Measurements from ENCODE around the gene SPEN. TPM values are rescaled to one million over a fixed set of nuclear protein-coding genes. Genes with fewer than 3 reads are reported as not detected.

SPEN gene
- total RNA-seq, 1 donor from 2014 or later = 19.2 TPM

DNA sequence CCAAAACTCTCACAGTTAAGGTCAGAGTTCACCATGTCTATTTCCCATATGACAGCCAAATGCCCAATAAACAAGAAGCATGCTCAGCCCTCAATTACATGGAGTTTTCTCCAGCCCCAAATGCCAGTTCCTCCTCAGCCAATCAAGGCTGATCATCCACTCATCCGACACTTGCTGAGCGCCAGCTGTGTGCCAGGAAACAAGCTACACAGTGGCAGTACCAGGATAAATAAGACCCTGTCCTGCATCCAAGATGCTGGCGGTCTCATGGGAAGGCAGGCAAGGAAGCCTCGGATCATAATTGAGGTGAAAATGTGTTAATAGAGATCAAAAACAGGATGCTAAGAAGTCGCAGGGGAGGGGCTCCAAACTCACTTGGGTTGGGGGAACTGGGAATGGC lies 120.7 kb downstream of the SPEN start:
- H3K36me3 ChIP-seq (ENCODE audit: control insufficient read depth, insufficient read depth, low read length) = peaks cover 19% of the 10 kb centered on the region
- TF ChIP-seq, protein P1, sequence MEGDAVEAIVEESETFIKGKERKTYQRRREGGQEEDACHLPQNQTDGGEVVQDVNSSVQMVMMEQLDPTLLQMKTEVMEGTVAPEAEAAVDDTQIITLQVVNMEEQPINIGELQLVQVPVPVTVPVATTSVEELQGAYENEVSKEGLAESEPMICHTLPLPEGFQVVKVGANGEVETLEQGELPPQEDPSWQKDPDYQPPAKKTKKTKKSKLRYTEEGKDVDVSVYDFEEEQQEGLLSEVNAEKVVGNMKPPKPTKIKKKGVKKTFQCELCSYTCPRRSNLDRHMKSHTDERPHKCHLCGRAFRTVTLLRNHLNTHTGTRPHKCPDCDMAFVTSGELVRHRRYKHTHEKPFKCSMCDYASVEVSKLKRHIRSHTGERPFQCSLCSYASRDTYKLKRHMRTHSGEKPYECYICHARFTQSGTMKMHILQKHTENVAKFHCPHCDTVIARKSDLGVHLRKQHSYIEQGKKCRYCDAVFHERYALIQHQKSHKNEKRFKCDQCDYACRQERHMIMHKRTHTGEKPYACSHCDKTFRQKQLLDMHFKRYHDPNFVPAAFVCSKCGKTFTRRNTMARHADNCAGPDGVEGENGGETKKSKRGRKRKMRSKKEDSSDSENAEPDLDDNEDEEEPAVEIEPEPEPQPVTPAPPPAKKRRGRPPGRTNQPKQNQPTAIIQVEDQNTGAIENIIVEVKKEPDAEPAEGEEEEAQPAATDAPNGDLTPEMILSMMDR (IDR thresholded peaks at IDR 0.05; ENCODE audit: insufficient read depth, low read length, severe bottlenecking) = no peak
- no peaks in the 10 kb centered on the region for H3K27me3 ChIP-seq (ENCODE audit: control insufficient read depth, insufficient read depth, low read length)
- DNase-seq (ENCODE audit: low read depth) (no peak), FAIRE-seq (no peak)
- no peak overlapping the region for H3K4me3 ChIP-seq (ENCODE audit: low read depth, low read length)

DNA sequence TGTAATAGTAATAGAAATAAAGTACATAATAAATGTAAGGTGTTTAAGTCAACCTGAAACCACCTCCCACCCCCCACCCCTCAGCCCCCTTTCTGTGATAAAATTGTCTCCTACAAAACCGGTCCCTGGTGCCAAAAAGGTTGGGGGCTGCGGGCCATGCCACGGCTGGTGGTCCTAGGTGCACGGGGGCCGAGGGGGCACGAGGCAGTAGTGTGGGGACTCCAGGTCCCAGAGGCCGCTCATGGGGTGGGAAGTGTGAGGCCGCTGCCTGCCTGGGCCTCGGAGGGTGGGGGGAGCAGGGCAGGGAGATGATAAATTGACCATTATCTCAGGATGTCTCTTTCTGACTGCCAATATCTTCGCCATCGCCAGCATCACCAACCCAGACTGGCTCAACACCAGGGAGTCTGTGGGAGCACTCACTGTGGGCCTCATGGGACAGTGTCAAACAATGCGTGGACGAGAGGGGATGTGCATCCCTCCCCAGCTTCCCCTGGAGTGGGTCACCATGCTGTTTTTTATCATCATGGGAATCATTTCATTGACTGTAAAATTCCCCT lies 121.9 kb downstream of the SPEN start:
- H3K4me3 ChIP-seq (ENCODE audit: low read depth, low read length) = no peak overlapping the region
- no peaks in the 10 kb centered on the region for H3K27me3 ChIP-seq (ENCODE audit: control insufficient read depth, insufficient read depth, low read length)
- TF ChIP-seq, protein P1 (IDR thresholded peaks at IDR 0.05; ENCODE audit: insufficient read depth, low read length, severe bottlenecking) = no peak
- FAIRE-seq (no peak), DNase-seq (ENCODE audit: low read depth) (no peak)
- peaks cover 21% of the 10 kb centered on the region for H3K36me3 ChIP-seq (ENCODE audit: control insufficient read depth, insufficient read depth, low read length)

DNA sequence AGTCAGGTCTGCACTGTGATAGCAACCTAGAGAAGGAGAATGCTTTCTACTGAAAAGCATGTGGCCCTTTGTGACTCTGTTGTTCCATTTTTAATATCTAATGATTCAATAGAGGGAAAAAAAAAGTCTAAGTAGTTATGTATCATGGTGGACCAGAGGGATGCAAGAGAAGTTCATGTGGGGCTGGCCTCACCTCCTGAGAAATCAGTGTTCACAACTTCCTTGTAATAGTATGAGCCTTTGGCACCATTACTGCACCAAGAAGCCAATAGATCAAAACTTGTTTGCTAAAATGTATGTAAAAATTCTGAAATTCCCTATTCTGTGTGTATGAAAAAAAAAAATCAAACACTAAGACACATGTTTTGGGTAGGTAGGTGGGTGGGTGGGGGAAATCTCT lies 123.4 kb downstream of the SPEN start:
- no peaks in the 10 kb centered on the region for H3K27me3 ChIP-seq (ENCODE audit: control insufficient read depth, insufficient read depth, low read length)
- FAIRE-seq (no peak), DNase-seq (ENCODE audit: low read depth) (no peak)
- TF ChIP-seq, protein P1 (IDR thresholded peaks at IDR 0.05; ENCODE audit: insufficient read depth, low read length, severe bottlenecking) = no peak
- H3K4me3 ChIP-seq (ENCODE audit: low read depth, low read length) = no peak overlapping the region
- H3K36me3 ChIP-seq (ENCODE audit: control insufficient read depth, insufficient read depth, low read length) = peaks cover 21% of the 10 kb centered on the region

DNA sequence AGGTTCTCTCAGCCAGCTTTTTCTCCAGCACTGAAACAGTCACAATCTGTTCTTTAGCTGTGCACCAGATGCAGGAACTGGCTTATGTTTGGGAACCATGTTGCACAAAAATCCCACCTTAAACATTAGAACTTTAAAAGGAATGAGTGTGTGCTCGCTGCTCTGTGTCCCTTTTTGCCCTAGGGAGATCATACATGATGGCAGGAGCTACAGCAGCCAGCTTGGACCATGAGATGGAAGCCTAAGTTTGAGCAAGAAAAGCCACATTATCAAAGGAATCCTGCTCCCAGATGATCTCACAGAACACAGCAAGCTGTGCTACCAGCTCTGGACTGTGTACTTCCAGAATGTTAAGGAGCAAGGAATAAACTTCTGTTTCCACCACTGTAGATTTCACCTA lies 124.9 kb downstream of the SPEN start:
- TF ChIP-seq, protein P1 (IDR thresholded peaks at IDR 0.05; ENCODE audit: insufficient read depth, low read length, severe bottlenecking) = no peak
- Histone ChIP-seq H3K27me3 (ENCODE audit: control insufficient read depth, insufficient read depth, low read length) (no peaks in the 10 kb centered on the region), H3K4me3 (ENCODE audit: low read depth, low read length) (no peak overlapping the region), H3K36me3 (ENCODE audit: control insufficient read depth, insufficient read depth, low read length) (peaks cover 21% of the 10 kb centered on the region)
- no peak for DNase-seq (ENCODE audit: low read depth)
- FAIRE-seq = no peak

DNA sequence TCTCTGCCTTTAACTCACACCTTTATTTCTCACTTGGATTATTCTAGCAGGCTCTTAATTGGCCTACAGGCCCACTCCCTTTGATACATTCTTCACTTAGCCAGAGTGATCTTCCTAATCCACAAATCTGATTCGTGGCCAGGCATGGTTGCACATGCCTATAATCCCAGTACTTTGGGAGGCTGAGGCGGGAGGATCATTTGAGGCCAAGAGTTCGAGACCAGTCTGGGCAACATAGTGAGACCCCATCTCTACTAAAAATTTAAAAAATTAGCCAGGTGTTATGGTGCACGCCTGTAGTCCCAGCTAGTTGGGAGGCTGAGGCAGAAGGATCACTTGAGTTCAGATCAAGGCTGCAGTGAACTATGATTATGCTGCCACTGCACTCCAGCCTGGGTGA lies 126.3 kb downstream of the SPEN start:
- TF ChIP-seq, protein P1 (IDR thresholded peaks at IDR 0.05; ENCODE audit: insufficient read depth, low read length, severe bottlenecking) = no peak
- DNase-seq (ENCODE audit: low read depth) (no peak), FAIRE-seq (no peak)
- no peaks in the 10 kb centered on the region for H3K27me3 ChIP-seq (ENCODE audit: control insufficient read depth, insufficient read depth, low read length)
- H3K36me3 ChIP-seq (ENCODE audit: control insufficient read depth, insufficient read depth, low read length) = peaks cover 16% of the 10 kb centered on the region
- no peak overlapping the region for H3K4me3 ChIP-seq (ENCODE audit: low read depth, low read length)

DNA sequence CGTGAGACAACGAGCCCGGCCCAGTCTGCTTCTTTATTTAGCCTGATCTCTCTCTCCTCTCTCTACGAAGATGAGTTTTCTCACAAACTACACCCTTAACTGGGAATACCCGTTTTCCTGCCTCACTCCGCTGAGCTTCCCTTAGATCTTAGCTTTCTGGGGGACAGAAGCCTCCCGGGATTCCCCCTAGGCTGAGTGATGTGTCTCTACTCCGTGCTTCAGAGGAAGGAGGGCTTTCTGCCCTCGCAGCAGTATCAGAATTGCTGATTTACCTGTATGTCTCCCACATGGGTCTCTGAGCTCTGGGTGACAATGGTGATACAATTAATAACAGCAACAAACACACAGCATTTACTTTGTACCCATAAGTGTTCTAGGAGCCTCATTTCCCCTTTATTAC lies 127.3 kb downstream of the SPEN start:
- DNase-seq (ENCODE audit: low read depth) (peak; percentile 17), FAIRE-seq (no peak)
- TF ChIP-seq, protein P1 (IDR thresholded peaks at IDR 0.05; ENCODE audit: insufficient read depth, low read length, severe bottlenecking) = no peak
- H3K4me3 ChIP-seq (ENCODE audit: low read depth, low read length) = peak overlapping the region; percentile 78
- H3K36me3 ChIP-seq (ENCODE audit: control insufficient read depth, insufficient read depth, low read length) = peaks cover 11% of the 10 kb centered on the region
- no peaks in the 10 kb centered on the region for H3K27me3 ChIP-seq (ENCODE audit: control insufficient read depth, insufficient read depth, low read length)

Data from bronchial epithelial cell (primary cell).